ENCODE measurements around the gene SLC17A5.
"Not testable (repeated sequence)": the region's sequence is repeated elsewhere in the genome, so short reads cannot be mapped to it uniquely, and the experiment has no call there.

The SLC17A5 gene

GRCh38 chr6:73653571-73654424 is at the start of gene SLC17A5:
SLC17A5 (minus strand) TSS chr6:73653992; CDS start chr6:73653886, 106 bp downstream.
- in situ Hi-C loops (cut with MboI; ENCODE audit: low pct_unique_long_range_greater_than_20kb, low sequenced_read_pairs) = no loop called here
- DNase-seq = peak; percentile 94

GRCh38 chr6:73703466-73703865 is 49.7 kb upstream of the SLC17A5 start:
- DNase-seq = no peak
- in situ Hi-C loops (cut with MboI; ENCODE audit: low pct_unique_long_range_greater_than_20kb, low sequenced_read_pairs) = no loop called here

GRCh38 chr6:73702444-73702843 is 48.7 kb upstream of the SLC17A5 start:
- in situ Hi-C loops (cut with MboI; ENCODE audit: low pct_unique_long_range_greater_than_20kb, low sequenced_read_pairs) = no loop called here
- DNase-seq = no peak

GRCh38 chr6:73699676-73700459 is 46.1 kb upstream of the SLC17A5 start:
- in situ Hi-C loops (cut with MboI; ENCODE audit: low pct_unique_long_range_greater_than_20kb, low sequenced_read_pairs) = no loop called here
- DNase-seq = peak; percentile 60

DNA sequence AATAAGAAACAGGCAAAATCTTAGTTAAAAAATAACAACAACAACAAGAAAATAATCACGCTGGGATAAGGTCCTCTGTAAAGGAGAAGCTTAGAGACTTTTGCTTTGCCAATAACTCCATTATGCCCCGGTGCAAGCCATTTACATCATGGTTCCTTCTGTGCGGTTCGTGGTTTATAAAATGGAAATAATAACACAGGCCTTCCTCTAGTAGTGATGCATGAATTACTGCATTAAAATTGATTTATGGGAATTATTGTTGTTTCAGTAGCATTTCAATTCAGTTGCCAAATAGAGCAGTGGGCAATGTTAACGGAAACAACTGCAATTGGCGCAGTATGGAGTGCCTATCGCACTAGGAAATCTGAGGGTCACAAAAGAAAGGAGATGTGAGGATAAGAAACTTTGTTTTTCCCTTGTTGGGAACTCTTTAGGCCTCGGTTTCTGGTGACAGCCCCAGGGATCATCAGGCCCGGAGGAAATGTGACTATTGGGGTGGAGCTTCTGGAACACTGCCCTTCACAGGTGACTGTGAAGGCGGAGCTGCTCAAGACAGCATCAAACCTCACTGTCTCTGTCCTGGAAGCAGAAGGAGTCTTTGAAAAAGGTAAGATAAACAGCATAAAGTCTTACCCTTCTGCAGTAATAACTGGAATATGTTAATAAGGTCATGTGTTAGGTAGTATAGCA is 43.3 kb upstream of the SLC17A5 start:
- in situ Hi-C loops (cut with MboI; ENCODE audit: low pct_unique_long_range_greater_than_20kb, low sequenced_read_pairs) = no loop called here
- DNase-seq = peak; percentile 19

GRCh38 chr6:73695619-73696421 is 42.0 kb upstream of the SLC17A5 start, which contains the start of gene CD109:
CD109 (plus strand) TSS chr6:73696203; CDS start chr6:73696216, 13 bp downstream.
- DNase-seq = peak; percentile 77
- in situ Hi-C loops (cut with MboI; ENCODE audit: low pct_unique_long_range_greater_than_20kb, low sequenced_read_pairs) = no loop called here

DNA sequence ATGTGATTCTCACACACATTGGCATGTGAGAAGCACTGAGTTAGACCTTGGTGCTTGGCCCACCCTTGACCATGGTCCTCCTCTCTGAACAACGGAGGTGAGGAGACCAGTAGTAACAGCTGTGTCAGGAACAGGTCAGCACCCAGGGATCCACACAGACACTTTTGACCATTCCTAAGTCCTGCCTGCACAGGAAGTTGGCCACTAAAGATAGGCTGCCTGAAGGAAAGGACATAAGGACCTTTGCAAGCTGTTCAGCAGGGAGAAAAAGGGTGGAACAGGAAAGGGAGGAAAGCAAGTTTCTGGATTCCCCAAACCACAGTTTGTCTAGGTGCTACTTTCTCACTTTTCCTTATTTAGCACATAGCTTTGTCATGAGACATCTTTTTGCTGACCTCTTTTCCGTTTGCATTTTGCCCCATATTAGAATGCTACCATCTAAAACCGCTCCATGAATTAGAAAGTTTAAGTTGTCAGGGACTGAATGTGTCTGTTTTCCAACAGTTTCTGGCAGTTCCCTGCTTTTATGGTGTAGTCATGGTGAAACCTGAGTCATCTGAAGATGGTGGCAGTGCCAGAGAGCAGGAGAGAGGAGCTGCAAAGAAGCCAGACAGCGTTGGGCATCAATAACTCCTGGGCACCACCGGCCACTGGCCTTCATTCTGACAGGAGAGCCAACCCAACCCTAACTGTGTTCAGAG is 41.1 kb upstream of the SLC17A5 start:
- DNase-seq = peak; percentile 27
- in situ Hi-C loops (cut with MboI; ENCODE audit: low pct_unique_long_range_greater_than_20kb, low sequenced_read_pairs) = no loop called here

DNA sequence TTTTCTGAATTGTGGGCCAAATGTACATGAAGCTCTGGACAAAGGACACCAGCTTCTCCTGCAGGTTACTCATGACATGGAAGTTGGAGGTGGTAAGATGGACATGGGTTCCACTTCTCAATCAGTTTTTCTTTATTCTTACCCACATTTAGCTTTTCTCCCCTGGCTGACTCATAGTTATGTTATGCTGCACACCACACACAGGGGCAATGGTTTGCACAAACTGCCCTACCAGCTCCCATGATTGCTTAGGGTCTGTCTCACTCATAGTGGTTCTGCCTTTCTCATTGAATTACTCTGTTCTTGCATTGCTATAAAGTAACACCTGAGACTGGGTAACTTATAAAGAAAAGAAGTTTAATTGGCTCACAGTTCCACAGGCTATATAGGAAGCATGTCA is 37.7 kb upstream of the SLC17A5 start:
- no peak for DNase-seq
- in situ Hi-C loops (cut with MboI; ENCODE audit: low pct_unique_long_range_greater_than_20kb, low sequenced_read_pairs) = no loop called here

- in situ Hi-C loops (cut with MboI; ENCODE audit: low pct_unique_long_range_greater_than_20kb, low sequenced_read_pairs) = no loop called here
- DNase-seq = no peak
Measured at GRCh38 chr6:73690056-73690455, 36.3 kb upstream of the SLC17A5 start.

- in situ Hi-C loops (cut with MboI; ENCODE audit: low pct_unique_long_range_greater_than_20kb, low sequenced_read_pairs) = no loop called here
Measured at GRCh38 chr6:73688351-73688750, 34.6 kb upstream of the SLC17A5 start.

GRCh38 chr6:73683574-73683973 is 29.8 kb upstream of the SLC17A5 start:
- in situ Hi-C loops (cut with MboI; ENCODE audit: low pct_unique_long_range_greater_than_20kb, low sequenced_read_pairs); DNase-seq: not testable (repeated sequence)

More at GRCh38 chr6:73688351-73688750, 34.6 kb upstream of the SLC17A5 start:
- DNase-seq = no peak

GRCh38 chr6:73680289-73680918 is 26.6 kb upstream of the SLC17A5 start:
- no peak for DNase-seq
- in situ Hi-C loops (cut with MboI; ENCODE audit: low pct_unique_long_range_greater_than_20kb, low sequenced_read_pairs) = no loop called here

DNA sequence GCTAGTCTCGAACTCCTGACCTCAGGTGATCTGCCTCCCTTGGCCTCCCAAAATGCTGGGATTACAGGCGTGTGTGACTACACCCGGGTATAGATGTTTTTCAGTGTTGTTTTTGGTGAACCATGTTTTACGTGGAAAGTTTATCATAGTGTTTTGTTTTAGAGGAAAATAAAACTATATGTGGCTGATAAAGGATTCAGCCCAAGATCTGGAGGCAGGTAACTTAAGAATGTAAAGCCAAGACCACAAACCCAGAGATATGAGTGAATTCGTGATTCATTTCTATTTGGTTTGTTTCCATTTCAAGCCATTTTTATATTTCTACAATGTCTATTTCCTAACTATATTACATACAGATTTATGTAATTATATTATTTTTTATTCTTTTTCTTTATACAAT is 26.1 kb upstream of the SLC17A5 start:
- DNase-seq; in situ Hi-C loops (cut with MboI; ENCODE audit: low pct_unique_long_range_greater_than_20kb, low sequenced_read_pairs): not testable (repeated sequence)

DNA sequence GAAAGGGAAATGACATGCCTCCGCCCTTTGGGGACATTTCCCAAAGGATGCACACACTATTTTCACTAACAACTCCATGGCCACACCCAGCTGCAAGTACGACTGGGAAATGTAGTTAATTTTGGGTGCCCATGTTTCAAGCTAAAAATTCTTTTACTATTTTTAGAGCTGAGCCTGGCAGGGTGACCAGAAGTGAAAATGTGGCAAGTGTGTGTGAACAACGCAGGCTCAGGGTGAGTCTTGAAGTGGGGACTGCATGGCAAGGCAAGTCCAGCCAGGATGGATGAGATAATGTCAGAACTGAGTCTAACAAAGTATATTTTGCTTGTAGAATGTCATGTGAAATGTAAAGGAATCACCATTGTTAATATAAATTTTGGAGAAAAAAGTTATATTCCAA is 25.2 kb upstream of the SLC17A5 start:
- no peak for DNase-seq
- in situ Hi-C loops (cut with MboI; ENCODE audit: low pct_unique_long_range_greater_than_20kb, low sequenced_read_pairs) = no loop called here

- in situ Hi-C loops (cut with MboI; ENCODE audit: low pct_unique_long_range_greater_than_20kb, low sequenced_read_pairs) = no loop called here
- peak; percentile 76 for DNase-seq
Measured at GRCh38 chr6:73675466-73676098, 21.8 kb upstream of the SLC17A5 start.

DNA sequence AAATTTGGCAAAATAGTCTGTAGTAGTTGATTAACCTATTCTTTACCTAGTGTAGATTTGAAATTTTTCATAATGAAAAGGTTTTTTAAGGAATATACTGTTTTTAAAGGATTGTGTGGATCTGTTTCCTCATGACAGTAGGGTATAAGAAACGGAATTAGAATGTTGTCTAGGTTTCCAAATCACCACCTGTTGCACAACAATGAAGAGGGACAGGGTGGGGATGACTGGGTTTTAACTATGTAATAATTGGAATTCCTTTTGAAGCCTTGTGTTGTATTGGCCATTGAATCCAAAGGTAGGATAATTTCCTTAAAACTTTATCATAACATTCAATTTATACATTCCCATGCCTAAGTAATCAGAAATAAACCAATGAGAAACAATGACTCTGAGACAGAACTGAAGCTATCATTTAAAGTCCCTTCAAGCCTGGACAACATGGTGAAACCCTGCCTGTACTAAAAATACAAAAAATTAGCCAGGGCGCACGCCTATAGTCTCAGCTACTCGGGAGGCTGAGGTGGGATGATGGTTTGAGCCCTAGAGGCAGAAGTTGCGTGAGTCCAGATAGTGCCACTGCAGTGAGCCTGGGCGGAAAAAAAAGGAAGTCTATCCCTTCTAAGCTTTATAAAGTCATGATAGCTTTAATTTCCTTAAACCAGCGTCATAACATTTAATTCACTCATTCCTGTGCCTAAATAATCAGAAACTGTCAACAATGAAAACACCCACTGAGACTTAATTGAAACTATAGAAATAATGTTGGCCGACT is 18.3 kb upstream of the SLC17A5 start:
- in situ Hi-C loops (cut with MboI; ENCODE audit: low pct_unique_long_range_greater_than_20kb, low sequenced_read_pairs) = no loop called here
- DNase-seq = peak; percentile 49

DNA sequence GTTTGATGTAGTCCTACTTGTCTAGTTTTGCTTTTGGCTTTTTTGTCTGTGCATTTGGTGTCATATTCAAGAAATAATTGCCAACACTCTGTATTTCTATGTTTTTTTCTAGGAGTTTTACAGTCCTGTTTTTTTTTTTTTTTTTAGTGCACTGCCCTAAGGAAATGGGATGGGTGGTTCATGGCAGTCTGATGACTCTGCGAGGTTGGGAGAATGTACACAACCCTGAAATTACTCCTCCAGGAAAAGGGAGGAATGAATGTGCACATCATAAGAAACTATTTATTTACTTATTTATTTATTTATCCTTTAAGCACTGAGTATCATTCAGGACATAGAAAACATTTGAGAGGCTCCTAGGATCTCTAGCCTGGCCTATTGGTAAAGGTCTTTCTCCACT is 15.2 kb upstream of the SLC17A5 start:
- in situ Hi-C loops (cut with MboI; ENCODE audit: low pct_unique_long_range_greater_than_20kb, low sequenced_read_pairs) = no loop called here
- DNase-seq = no peak

Measured in KBM-7 (cell line).